HG03439 (cell line): ENCODE measurements around the gene EPHB3.

Experiments
- ATAC-seq: cut with Tn5 transposase; IDR thresholded peaks from one replicate; pipeline ENCODE4 v1.9.1; 2021; ENCODE audit warnings: mild to moderate bottlenecking, moderate library complexity; ENCODE audit not compliant: unreplicated experiment

The EPHB3 gene

DNA sequence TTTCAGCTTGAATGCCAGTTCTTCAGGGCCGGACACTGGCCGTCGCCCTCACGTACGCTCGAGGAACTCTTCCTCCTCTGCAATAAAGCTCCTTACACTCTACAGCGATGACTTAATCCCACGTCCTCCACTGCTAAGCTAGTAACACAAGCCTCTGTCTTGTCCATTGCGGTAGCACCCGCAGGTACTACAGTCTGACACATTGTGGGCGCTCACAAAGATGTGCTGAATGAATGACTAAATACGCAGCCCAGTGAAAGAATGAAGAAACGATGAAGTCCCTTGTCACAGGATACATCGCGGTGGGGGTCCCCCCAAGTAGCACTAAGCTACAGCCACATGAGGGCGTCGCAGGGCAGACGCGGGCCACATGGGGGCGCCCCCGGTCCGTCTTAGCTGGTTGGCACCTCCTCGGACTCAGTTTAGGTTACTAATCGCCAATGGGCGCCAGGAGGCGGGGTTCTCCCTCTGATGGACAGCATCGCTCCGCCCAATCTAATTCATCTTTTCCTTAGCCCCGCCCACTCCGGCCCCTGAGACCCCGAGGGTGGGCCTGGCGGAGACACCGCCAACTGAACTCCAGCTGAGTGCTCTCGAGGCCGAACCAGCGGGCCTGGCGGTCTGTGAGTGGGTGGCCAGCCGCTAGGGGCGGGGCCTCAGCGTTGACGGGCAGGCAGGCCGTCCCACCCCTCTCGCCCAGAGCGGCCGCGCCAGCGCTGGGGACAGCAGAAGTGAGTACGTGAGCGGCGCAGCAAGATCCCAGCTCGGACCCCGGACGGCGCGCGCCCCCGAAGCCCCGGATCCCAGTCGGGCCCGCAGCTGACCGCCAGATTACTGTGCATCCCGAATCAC is at the start of gene EPHB3:
TSS of gene EPHB3 (plus strand) at position 725 of the 852 bp plus-strand sequence. CDS start 451 bp downstream, outside the sequence.
- peak; percentile 83 for ATAC-seq

DNA sequence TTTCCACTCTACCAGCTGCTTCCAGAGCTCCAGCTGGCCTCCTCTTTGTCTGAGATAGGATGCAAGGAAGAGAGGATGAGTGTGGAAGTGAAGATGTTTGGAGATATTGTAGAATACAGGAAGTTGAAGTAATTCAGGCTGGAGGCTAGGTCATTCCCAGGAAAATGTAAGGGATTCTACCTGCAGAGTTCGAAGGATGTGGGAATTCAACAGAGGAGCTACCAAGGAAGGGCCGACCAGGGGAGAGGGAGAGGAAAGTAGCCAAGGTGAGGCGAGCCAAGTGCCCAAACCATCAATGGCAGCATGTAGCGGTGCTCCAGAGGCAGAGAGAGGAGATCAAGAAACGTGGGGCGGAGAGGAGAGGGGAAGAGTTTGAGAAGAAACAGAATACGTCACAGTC is 49.0 kb upstream of the EPHB3 start:
- ATAC-seq = no peak

DNA sequence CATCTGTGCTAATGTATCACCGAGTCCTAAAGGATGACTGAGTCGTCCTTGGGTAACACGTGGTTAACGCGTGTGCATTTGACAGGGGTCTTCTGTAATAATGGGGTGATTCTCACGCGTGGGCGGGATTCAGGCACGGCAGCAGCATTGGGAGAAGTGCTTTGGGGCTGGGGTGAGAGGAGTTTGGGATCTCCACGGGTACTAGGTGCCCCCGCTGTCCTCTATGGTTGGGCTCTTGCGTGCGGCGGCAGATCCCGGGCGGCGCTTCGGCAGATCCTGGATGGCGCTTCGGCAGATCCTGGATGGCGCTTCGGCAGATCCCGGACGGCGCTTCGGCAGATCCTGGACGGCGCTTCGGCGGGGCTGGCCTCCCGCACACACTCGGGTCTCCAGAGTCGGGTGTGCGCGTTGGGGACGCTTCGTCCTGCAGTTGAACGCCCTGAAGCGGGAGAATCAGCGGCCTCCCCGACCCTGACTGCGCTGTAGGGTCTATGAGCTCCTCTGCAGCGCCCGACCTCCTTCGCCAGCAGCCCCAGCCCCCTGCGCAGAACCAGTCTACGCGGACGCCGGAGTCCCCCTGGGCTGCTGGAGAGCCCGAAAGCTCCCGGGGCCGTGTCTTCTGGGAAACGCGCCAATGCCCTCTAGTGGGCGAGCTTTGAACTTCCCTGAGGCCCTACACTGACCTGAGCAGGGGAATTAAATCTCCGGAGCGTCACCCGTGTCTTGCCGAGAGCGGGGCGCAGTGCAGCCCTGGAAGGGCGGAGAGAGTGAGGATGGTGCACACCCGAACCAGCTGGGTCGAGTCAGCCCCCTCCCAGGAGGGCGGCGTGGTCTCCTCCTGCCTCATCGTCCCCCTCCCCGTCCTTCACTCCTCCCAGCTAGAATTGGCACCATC is 48.1 kb upstream of the EPHB3 start:
- ATAC-seq = peak; percentile 86

- ATAC-seq = no peak
Measured at GRCh38 chr3:184514171-184514490, 47.5 kb upstream of the EPHB3 start.

DNA sequence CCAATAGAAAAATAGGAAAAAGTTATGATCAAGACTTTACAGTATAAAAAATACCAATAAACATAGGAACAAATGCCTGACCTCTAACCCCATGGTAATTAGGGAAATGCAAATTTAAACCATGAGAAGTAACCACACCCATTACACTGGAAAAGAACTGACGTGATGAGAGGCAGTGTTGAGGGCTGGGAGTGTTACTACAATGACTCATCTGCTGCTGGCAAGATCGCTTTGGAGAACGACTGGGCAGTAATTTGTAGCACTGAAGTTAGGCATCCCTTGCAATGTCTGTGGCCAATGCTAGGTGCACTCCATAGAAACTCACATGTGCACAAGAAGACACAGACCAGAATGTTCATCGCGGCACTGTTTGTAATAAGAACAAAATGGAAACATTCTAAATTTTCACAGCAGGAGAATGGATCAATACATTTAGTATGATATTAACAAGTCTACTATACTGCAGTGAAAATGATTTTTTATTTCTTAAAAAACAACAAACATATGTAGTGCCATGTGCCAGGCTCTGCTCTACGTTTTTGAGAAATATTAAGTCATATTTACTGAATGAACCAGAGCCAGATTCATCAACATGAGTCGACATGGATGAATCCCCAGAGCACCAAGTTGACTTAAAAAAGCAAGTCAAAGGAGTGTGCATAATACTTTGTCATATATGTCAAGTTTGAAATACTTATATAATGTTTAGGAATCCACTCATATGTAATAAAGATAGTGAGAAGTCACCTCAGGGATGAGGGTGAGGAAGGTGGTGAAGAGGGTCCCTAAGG is 37.6 kb upstream of the EPHB3 start:
- ATAC-seq = no peak

DNA sequence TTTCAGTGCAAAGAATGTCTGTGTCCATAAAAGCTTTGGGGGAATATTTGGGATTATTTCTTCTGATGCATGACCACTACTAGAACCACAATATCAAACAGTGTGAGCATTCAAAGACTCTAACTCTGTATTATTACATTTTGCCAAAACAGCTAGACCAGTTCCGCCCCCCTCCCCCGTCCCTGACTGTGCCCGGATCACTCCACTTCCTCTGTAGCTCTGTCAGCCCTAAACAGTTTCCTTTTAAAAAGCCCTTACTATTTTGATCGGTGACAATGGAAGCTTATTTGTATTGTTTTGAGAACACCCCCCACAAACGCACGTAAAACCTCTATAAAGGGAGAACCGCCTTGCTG is 36.6 kb upstream of the EPHB3 start:
- ATAC-seq = no peak

DNA sequence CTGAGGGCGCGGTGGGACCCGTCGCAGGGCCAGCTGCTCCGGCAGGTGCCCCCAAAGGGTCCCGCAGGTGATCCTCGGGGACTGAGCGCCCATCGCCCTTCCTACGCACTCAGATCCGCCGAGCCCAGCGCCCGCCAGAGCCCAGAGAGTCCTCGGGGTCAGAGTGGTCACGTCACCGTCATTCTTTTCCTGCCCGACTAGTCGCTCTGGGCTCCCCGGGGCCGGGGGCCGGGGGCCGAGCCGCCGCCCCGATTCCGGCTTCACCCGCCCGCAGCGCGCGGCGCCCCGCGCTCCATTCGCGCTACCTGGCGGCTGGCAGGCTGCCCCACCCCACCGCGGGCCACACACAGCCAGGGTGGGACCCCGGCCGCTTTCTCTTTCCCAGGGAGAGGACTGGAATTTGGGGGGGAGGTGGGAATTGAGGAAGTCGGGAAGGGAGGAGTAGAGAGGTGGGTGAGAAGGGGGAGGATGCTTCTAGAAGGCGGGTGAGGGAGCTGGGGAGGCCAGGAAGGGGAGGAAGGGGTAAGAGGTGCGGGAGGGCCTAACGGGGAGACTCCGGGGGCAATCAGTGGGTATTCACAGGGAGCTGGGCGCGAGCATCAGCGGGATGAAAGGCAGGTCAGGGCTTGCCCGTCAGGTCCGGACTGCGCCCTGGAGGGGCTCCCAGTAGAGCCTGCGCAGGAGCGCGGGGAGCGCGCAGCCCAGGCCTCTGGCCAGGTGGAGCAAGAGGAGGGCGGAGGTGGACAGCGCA is 36.1 kb upstream of the EPHB3 start:
- no peak for ATAC-seq

DNA sequence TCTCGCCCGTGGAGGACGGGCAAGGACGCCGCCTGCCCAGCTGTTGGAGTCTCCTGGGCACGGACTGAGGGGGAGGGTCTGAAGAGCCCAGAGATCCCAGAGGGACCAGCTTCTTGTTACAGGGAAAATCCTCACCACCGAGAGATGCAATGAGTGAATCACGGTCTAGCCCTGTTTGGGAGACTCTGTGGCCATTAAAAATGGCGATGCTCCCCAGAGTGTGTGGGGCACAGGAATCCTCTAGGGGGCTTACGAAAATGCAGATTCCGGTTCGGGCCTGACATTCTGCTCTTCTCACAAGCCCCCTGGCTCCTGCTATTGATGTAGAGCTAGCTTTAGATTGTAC is 35.5 kb upstream of the EPHB3 start:
- no peak for ATAC-seq

- no peak for ATAC-seq
Measured at GRCh38 chr3:184531626-184532280, 29.8 kb upstream of the EPHB3 start.

DNA sequence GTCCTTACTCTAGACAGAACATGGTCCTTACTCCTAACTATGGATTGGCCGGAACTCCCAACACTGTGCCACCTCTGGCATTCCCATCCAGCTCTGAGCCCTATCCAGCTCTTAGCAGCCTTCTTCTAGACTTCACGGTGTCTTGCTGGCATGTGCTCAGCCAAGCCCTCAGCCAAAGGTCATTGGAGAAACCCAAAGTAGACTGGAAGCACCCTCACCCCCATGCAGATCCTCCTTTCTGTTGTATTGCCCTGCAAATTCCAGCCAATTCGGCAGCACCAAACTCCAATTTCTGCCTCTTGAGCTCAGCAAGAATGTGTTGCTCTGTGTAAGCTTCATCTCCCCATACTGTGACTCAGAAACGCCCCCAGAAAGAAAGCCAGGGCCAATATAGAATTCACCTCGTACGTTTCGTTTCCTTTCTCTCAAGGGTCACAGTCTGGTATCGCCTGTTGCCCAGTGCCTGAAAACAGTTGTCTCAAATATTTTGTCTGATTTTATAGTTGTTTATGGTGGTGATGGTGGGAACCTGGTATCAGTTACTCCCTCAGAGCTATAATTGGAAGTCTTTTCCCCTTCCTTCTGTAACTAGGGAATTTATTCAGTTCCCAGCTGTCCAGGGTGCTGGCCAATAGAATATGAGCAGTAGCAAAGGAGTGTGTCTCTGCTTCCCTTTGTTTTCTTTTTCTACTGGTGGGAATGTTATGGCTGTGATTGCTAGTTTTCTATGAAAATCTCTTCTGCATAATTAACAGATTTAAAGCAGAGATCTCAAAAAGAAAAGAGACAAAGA is 28.4 kb upstream of the EPHB3 start:
- ATAC-seq = no peak

- no peak for ATAC-seq
Measured at GRCh38 chr3:184537885-184538665, 23.5 kb upstream of the EPHB3 start.

GRCh38 chr3:184538666-184539431 is 22.7 kb upstream of the EPHB3 start:
- no peak for ATAC-seq

- no peak for ATAC-seq
Measured at GRCh38 chr3:184539801-184540435, 21.7 kb upstream of the EPHB3 start.

GRCh38 chr3:184540777-184541681 is 20.6 kb upstream of the EPHB3 start:
- ATAC-seq = no peak

DNA sequence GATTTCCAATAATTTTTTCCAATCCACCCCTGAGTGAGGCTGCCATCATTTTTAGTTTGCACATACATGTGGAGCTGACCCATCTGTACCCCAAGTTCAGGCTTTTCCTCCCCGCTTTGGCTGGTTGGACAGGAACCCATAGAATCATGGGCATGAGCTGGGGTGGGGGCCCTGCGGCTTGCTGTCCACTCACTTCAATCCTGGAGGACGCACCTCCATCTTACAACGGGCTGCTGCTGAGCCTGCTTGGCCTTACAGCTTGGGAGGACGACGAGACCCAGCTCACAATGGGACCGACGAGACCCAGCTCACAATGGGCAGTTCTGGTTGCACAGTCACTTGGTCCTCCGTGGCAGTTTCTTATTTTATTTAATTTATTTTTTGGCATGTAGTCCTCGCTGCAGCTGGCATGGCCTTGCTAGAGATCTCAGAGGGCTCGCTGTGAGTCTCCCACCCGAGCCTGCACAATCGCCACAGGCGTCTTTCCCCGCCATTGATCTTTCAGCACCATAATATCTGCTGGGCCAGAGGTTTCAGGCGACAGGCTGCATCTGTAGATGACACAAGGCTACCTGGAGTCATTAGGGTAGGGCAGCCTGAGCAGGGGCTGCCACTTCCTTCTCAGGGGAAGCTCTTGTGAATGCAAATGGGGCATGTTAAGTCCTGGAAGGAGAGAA is 19.6 kb upstream of the EPHB3 start:
- ATAC-seq = no peak

DNA sequence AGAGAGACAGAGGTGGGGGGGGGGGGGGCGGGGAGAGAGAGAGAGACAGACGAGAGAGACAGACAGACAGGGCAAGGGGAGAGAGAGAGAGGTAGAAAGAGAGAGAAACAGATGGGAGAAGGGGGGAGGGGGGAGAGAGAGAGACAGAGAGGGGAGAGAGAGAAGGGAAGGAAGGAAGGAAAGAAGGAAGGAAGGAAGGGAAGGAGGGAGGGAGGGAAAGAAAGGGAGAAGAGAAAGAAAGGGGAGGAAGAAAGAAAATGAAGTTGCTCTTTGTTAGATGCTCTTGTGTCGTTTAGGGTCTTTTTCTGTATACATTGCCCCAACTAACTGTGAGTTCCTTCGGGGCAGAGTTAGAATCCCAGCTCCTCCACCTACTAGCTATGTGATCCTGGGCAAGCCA is 19.0 kb upstream of the EPHB3 start:
- no peak for ATAC-seq
